K562 (cell line): ENCODE results near the gene PCBP3. TPM values are rescaled to one million over a fixed set of nuclear protein-coding genes. Genes with fewer than 3 reads are reported as not detected.

ENCODE experiments used
- CBFA2T3 ChIP-seq: fragments of 450-650 bp; IDR thresholded peaks from 2 replicates; pipeline ENCODE4 v1.6.1; 2017
- IFI16 ChIP-seq: fragments of 250-450 bp; sonication (Bioruptor Pico); IDR thresholded peaks from 2 replicates; pipeline ENCODE4 v2.1.2; 2022; ENCODE audit warnings: mild to moderate bottlenecking, inconsistent platforms
- PTBP1 ChIP-seq: fragments of 200-400 bp; formaldehyde crosslinking; IDR thresholded peaks from 2 replicates; pipeline ENCODE4 v1.6.1; 2017; ENCODE audit warnings: low read depth, low read length
- polyA plus RNA-seq, 8 experiments: library from polyadenylated mRNA; depleted of rRNA in 4 of 8; stranded (reverse) in 5 of 8; unstranded in 3 of 8; fragments of >200 nt; fragmentation: Nextera tagmentation in 2 of 8; fragmentation: Illumina TruSeq in 1 of 8; extraction: Ambion mirVana in 2 of 8; extraction: Trizol in 1 of 8; gene quantifications; 2 replicates each; pipeline versions ENCODE4 v1.2.1 to v1.2.3, GENCODE V29; 2011 to 2014; ENCODE audit warnings: inconsistent platforms in 1 of 8, missing spikeins in 1 of 8
- total RNA-seq, 7 experiments: library from RNA; depleted of rRNA in 6 of 7; stranded (reverse); fragments of >200 nt in 6 of 7; fragmentation: Illumina TruSeq in 2 of 7; extraction: Trizol in 2 of 7; gene quantifications; 2 replicates each; pipeline versions ENCODE4 v1.2.1 to v1.2.3, GENCODE V29; 2011 to 2021; ENCODE audit warnings: low replicate concordance in 1 of 7
- TF ChIP-seq, protein P1 (sequence below): sonication (generic); formaldehyde crosslinking; IDR thresholded peaks from 2 replicates; pipeline ENCODE4 v1.8.1; 2023; ENCODE audit warnings: mild to moderate bottlenecking, missing genetic modification reagents
- TF ChIP-seq, protein P2 (sequence below): fragments of 200-600 bp; sonication (generic); IDR thresholded peaks from one replicate; pipeline ENCODE4 v1.6.1; 2012; ENCODE audit warnings: mild to moderate bottlenecking, low read depth, low read length, inconsistent platforms

Gene PCBP3
- total and polyA plus RNA-seq, 9 of the 15 experiments (the other 6 are each of a cell fraction or from before 2014, with no cell fraction given): 0.18 TPM; not detected in 8

DNA sequence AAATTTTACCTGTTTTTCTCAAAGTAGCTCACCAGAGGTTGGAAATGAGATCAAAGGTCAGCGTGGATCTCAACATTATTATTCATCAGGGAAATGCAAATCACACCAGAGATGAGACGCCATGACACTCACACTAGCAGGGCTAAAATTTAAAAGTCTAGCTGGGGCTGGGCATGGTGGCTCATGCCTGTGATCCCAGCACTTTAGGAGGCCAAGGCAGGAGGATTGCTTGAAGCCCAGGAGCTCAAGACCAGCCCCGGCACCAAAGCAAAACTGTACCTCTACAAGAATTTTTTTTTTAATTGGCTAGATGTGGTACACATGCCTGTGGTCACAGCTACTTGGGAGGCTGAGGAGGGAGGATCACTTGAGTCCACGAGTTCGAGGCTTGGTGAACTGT is 41.4 kb upstream of the PCBP3 start (continued):
- TF ChIP-seq, protein P1, sequence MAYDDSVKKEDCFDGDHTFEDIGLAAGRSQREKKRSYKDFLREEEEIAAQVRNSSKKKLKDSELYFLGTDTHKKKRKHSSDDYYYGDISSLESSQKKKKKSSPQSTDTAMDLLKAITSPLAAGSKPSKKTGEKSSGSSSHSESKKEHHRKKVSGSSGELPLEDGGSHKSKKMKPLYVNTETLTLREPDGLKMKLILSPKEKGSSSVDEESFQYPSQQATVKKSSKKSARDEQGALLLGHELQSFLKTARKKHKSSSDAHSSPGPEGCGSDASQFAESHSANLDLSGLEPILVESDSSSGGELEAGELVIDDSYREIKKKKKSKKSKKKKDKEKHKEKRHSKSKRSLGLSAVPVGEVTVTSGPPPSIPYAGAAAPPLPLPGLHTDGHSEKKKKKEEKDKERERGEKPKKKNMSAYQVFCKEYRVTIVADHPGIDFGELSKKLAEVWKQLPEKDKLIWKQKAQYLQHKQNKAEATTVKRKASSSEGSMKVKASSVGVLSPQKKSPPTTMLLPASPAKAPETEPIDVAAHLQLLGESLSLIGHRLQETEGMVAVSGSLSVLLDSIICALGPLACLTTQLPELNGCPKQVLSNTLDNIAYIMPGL (CRISPR knock-in tag): no peak
- no peak for TF ChIP-seq CBFA2T3
- TF ChIP-seq PTBP1: no peak
- no peak for TF ChIP-seq IFI16 (CRISPR knock-in tag)
- TF ChIP-seq, protein P2, sequence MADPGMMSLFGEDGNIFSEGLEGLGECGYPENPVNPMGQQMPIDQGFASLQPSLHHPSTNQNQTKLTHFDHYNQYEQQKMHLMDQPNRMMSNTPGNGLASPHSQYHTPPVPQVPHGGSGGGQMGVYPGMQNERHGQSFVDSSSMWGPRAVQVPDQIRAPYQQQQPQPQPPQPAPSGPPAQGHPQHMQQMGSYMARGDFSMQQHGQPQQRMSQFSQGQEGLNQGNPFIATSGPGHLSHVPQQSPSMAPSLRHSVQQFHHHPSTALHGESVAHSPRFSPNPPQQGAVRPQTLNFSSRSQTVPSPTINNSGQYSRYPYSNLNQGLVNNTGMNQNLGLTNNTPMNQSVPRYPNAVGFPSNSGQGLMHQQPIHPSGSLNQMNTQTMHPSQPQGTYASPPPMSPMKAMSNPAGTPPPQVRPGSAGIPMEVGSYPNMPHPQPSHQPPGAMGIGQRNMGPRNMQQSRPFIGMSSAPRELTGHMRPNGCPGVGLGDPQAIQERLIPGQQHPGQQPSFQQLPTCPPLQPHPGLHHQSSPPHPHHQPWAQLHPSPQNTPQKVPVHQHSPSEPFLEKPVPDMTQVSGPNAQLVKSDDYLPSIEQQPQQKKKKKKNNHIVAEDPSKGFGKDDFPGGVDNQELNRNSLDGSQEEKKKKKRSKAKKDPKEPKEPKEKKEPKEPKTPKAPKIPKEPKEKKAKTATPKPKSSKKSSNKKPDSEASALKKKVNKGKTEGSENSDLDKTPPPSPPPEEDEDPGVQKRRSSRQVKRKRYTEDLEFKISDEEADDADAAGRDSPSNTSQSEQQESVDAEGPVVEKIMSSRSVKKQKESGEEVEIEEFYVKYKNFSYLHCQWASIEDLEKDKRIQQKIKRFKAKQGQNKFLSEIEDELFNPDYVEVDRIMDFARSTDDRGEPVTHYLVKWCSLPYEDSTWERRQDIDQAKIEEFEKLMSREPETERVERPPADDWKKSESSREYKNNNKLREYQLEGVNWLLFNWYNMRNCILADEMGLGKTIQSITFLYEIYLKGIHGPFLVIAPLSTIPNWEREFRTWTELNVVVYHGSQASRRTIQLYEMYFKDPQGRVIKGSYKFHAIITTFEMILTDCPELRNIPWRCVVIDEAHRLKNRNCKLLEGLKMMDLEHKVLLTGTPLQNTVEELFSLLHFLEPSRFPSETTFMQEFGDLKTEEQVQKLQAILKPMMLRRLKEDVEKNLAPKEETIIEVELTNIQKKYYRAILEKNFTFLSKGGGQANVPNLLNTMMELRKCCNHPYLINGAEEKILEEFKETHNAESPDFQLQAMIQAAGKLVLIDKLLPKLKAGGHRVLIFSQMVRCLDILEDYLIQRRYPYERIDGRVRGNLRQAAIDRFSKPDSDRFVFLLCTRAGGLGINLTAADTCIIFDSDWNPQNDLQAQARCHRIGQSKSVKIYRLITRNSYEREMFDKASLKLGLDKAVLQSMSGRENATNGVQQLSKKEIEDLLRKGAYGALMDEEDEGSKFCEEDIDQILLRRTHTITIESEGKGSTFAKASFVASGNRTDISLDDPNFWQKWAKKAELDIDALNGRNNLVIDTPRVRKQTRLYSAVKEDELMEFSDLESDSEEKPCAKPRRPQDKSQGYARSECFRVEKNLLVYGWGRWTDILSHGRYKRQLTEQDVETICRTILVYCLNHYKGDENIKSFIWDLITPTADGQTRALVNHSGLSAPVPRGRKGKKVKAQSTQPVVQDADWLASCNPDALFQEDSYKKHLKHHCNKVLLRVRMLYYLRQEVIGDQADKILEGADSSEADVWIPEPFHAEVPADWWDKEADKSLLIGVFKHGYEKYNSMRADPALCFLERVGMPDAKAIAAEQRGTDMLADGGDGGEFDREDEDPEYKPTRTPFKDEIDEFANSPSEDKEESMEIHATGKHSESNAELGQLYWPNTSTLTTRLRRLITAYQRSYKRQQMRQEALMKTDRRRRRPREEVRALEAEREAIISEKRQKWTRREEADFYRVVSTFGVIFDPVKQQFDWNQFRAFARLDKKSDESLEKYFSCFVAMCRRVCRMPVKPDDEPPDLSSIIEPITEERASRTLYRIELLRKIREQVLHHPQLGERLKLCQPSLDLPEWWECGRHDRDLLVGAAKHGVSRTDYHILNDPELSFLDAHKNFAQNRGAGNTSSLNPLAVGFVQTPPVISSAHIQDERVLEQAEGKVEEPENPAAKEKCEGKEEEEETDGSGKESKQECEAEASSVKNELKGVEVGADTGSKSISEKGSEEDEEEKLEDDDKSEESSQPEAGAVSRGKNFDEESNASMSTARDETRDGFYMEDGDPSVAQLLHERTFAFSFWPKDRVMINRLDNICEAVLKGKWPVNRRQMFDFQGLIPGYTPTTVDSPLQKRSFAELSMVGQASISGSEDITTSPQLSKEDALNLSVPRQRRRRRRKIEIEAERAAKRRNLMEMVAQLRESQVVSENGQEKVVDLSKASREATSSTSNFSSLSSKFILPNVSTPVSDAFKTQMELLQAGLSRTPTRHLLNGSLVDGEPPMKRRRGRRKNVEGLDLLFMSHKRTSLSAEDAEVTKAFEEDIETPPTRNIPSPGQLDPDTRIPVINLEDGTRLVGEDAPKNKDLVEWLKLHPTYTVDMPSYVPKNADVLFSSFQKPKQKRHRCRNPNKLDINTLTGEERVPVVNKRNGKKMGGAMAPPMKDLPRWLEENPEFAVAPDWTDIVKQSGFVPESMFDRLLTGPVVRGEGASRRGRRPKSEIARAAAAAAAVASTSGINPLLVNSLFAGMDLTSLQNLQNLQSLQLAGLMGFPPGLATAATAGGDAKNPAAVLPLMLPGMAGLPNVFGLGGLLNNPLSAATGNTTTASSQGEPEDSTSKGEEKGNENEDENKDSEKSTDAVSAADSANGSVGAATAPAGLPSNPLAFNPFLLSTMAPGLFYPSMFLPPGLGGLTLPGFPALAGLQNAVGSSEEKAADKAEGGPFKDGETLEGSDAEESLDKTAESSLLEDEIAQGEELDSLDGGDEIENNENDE: no peak
- TF ChIP-seq, all 486 proteins: peak for 0
